ENCODE data around the gene RFPL2.
"Not testable (repeated sequence)": the region's sequence is repeated elsewhere in the genome, so short reads cannot be mapped to it uniquely, and the experiment has no call there.

The RFPL2 gene

GRCh38 chr22:32160411-32160810 is 44.5 kb downstream of the RFPL2 start:
- DNase-seq = not testable (repeated sequence)

GRCh38 chr22:32158712-32159533 is 46.0 kb downstream of the RFPL2 start, which contains the start of gene C22orf42:
C22orf42 (minus strand) TSS chr22:32159303; CDS start chr22:32159215, 88 bp downstream.
- DNase-seq = no peak

DNA sequence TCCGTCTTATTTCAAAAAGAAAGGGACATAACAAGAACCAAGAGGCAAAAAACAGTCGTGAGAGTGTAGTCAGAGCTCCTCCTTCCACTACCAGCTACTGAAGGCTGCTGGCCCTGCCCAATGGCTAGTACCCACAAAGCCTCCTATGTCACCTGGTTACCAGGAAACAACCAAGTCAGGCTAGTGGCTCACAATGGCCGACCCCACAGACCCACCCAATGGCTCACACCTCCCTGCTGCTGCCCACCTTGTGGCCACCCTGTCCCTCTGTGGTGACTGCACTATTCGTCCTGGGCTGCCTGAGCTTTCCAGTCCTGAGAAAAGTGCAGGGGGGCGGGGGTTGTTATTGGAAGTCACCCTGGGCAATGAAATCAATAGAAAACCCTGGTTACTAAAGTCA is 47.2 kb downstream of the RFPL2 start:
- not testable (repeated sequence) for DNase-seq

DNA sequence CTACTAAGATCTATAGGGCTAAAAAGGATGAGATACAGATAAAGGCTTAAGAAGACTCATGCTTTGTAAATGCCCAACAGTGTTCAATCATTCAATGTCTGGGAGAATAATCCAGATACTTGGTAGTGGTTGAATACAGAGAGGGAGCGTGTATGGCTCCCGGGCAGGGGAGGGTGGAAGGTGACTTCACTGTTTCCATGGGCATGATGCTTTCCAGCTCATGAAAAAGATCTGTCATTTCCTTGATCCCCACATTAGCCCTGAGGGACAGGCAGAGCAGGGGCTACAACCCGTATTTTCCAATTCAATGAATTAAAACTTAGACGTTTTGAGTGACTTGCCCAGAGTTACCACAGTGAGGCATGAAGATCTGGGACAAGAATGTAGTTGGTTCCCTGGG is 50.1 kb downstream of the RFPL2 start:
- not testable (repeated sequence) for DNase-seq

DNA sequence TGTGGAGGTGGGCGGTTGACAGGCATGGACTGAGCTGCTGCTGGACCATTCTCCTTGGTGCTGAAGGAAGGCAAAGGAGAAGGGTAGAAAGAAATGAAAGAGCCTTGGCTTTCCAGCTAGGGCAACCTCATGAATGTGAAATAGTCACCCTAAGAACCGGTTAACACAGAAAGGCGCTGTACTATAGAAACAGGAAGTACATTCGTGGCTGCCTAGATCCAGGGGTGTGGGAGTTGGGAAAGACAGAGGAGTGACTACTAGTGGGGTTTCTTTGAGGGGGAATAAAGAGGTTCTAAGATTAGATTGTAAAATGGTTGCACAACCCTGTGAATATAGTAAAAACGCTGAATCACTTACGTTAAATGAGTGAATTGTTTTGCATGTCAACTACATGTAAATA is 53.2 kb downstream of the RFPL2 start:
- DNase-seq = peak; percentile 64 to 71

GRCh38 chr22:32150647-32151046 is 54.2 kb downstream of the RFPL2 start:
- peak; percentile 66 to 73 for DNase-seq

GRCh38 chr22:32148372-32148771 is 56.5 kb downstream of the RFPL2 start:
- DNase-seq = peak in 1 of 2 donors; percentile 5

DNA sequence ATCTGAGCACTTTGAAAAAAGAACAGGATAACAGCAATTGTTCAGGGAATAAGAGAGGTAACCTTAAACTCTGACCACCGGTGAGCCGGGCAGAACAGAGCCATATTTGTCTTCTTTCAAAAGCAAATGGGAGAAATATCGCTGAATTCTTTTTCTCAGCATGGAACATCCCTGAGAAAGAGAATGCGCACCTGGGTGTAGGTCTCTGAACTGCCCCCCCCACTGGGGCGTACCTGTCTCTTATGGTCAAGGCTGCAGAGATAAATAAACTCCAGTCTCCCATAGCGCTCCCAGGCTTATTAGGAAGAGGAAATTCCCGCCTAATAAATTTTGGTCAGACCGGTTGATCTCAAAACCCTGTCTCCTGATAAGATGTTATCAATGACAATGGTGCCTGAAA is 57.7 kb downstream of the RFPL2 start:
- not testable (repeated sequence) for DNase-seq

- peak; percentile 85 to 88 for DNase-seq
Observed at GRCh38 chr22:32144496-32145274, 60.2 kb downstream of the RFPL2 start.

DNA sequence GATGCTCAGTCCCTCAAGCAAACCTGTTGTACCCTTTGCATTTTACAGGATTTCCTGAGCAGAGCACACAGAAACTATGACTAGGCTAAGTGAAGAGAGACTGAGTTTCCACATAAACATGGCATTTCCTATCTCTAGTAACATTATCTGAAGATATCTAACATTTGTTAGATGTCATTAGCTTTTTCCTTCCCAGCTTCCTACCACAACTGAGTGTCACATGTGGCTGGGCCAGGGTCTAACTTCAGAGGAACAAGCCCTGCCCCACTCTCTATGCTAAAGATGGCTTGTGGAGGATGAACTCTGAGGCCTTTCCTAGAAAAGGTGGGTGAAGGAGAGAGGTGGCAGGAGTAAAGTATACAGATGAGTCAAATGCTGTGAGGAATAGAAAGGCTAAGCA is 62.3 kb downstream of the RFPL2 start:
- DNase-seq = no peak

GRCh38 chr22:32140688-32141087 is 64.2 kb downstream of the RFPL2 start:
- not testable (repeated sequence) for DNase-seq

Measured in inflammatory macrophage treated with lipopolysaccharide for 1 hour (primary cell).